ENCODE results near the gene MACROD1. TPM values are rescaled to one million over a fixed set of nuclear protein-coding genes. Genes with fewer than 3 reads are reported as not detected.

Gene MACROD1
- total and polyA plus RNA-seq, 12 donors, result 77.6 to 497 (median 115) TPM

GRCh38 chr11:64144587-64145472 is 21.1 kb downstream of the MACROD1 start:
- H3K9me3 ChIP-seq, result no peaks in the 10 kb centered on the region
- H3K27me3 ChIP-seq, result no peaks in the 10 kb centered on the region
- ATAC-seq, result no peak
- DNase-seq, result no peak
- H3K4me3 ChIP-seq, result no peak overlapping the region
- H3K4me1 ChIP-seq, result peaks cover 4 to 28% (median 21%) of the 10 kb centered on the region in 9 donors
- TF ChIP-seq CTCF (IDR thresholded peaks at IDR 0.05), result no peak
- intact Hi-C loops (cut with DNase I), result loop anchor here in 3 of 10 donors (5.0 to 10.0 kb wide), 3 partner anchors 308 to 380 kb away; partner anchors contain the start of genes MARK2 (in 2 of the 3) and ZFTA (in 1 of the 3)
- H3K36me3 ChIP-seq, result no peaks in the 10 kb centered on the region
- H3K27ac ChIP-seq, result no peak overlapping the region
- 93 to 95% methylated on average over 41 of the region's 41 CpGs for WGBS, 2 donors

- Histone ChIP-seq H3K36me3 (no peaks in the 10 kb centered on the region), H3K4me3 (no peak overlapping the region), H3K27me3 (no peaks in the 10 kb centered on the region), H3K4me1 (peaks cover 0 to 7% (median 0%) of the 10 kb centered on the region in 9 donors), H3K9me3 (no peaks in the 10 kb centered on the region), H3K27ac (no peak overlapping the region)
- ATAC-seq (peak in 1 of 8 donors; percentile 9), DNase-seq (no peak)
- TF ChIP-seq CTCF (IDR thresholded peaks at IDR 0.05), result no peak
- WGBS, 2 donors, result 80 to 82% methylated on average over 21 of the region's 21 CpGs
- intact Hi-C loops (cut with DNase I), result loop anchor here in 1 of 10 donors (10.0 kb wide), 1 partner anchor 376 kb away; the partner anchor contains the start of gene ZFTA
Observed at GRCh38 chr11:64141081-64141783, 24.7 kb downstream of the MACROD1 start.

- no peaks in the 10 kb centered on the region for H3K27me3 ChIP-seq
- no peaks in the 10 kb centered on the region for H3K36me3 ChIP-seq
- no peak for TF ChIP-seq CTCF (IDR thresholded peaks at IDR 0.05)
- H3K9me3 ChIP-seq, result no peaks in the 10 kb centered on the region
- DNase-seq, result no peak
- no peak overlapping the region for H3K4me3 ChIP-seq
- no peak for ATAC-seq
- H3K4me1 ChIP-seq, result peaks cover 0 to 5% (median 0%) of the 10 kb centered on the region in 9 donors
- WGBS, 2 donors, result 94 to 96% methylated on average over 8 of the region's 8 CpGs
- intact Hi-C loops (cut with DNase I), result loop anchor here in 1 of 10 donors (10.0 kb wide), 1 partner anchor 375 kb away; the partner anchor contains the start of gene ZFTA
- H3K27ac ChIP-seq, result no peak overlapping the region
Observed at GRCh38 chr11:64140082-64140481, 25.8 kb downstream of the MACROD1 start.

- intact Hi-C loops (cut with DNase I), result no loop called here
- H3K4me1 ChIP-seq, result peaks cover 0 to 9% (median 0%) of the 10 kb centered on the region in 9 donors
- WGBS, 2 donors, result 82 to 85% methylated on average over 15 of the region's 15 CpGs
Observed at GRCh38 chr11:64139049-64139448, 26.9 kb downstream of the MACROD1 start.

More at GRCh38 chr11:64139049-64139448, 26.9 kb downstream of the MACROD1 start:
- H3K27ac ChIP-seq, result no peak overlapping the region
- no peaks in the 10 kb centered on the region for H3K36me3 ChIP-seq
- no peak for TF ChIP-seq CTCF (IDR thresholded peaks at IDR 0.05)
- DNase-seq (no peak), ATAC-seq (peak in 4 of 8 donors; percentile 11 to 73 (median 26))
- no peaks in the 10 kb centered on the region for H3K27me3 ChIP-seq
- no peak overlapping the region for H3K4me3 ChIP-seq
- no peaks in the 10 kb centered on the region for H3K9me3 ChIP-seq
